ENCODE data around the gene POU4F3.

POU4F3 gene

GRCh38 chr5:146313027-146313426 is 25.6 kb upstream of the POU4F3 start:
- no peak overlapping the region for H3K9ac ChIP-seq (ENCODE audit: low read depth, low read length)
- no peak overlapping the region for H3K27ac ChIP-seq (ENCODE audit: low read depth, low read length)
- H3K4me1 ChIP-seq (ENCODE audit: insufficient read depth, low read length), result no peaks in the 10 kb centered on the region
- no peaks in the 10 kb centered on the region for H3K27me3 ChIP-seq (ENCODE audit: insufficient read depth, low read length)
- H3K36me3 ChIP-seq (ENCODE audit: insufficient read depth, low read length), result no peaks in the 10 kb centered on the region
- H3K4me3 ChIP-seq (ENCODE audit: low read length), result no peak overlapping the region
- H3K9me3 ChIP-seq (ENCODE audit: insufficient read depth, low read depth, low read length), result no peaks in the 10 kb centered on the region
- 68% methylated on average over 7 of the region's 7 CpGs for WGBS

- 0 out of 2 replicates have a peak, but pooled peaks cover 3% of the 10 kb centered on the region for H3K9me3 ChIP-seq (ENCODE audit: insufficient read depth, low read depth, low read length)
- no peaks in the 10 kb centered on the region for H3K4me1 ChIP-seq (ENCODE audit: insufficient read depth, low read length)
- WGBS, result 90% methylated on average over 1 of the region's 1 CpG
- no peaks in the 10 kb centered on the region; the same call in 1 of the 2 replicates for H3K27me3 ChIP-seq (ENCODE audit: insufficient read depth, low read length)
- no peak overlapping the region for H3K9ac ChIP-seq (ENCODE audit: low read depth, low read length)
- H3K36me3 ChIP-seq (ENCODE audit: insufficient read depth, low read length), result no peaks in the 10 kb centered on the region
- no peak overlapping the region for H3K27ac ChIP-seq (ENCODE audit: low read depth, low read length)
- no peak overlapping the region for H3K4me3 ChIP-seq (ENCODE audit: low read length)
Observed at GRCh38 chr5:146321571-146321970, 17.1 kb upstream of the POU4F3 start.

GRCh38 chr5:146327257-146327870 is 11.3 kb upstream of the POU4F3 start:
- no peak overlapping the region for H3K9ac ChIP-seq (ENCODE audit: low read depth, low read length)
- WGBS, result 87% methylated on average over 3 of the region's 7 CpGs

GRCh38 chr5:146327989-146328388 is 10.7 kb upstream of the POU4F3 start:
- Histone ChIP-seq H3K4me3 (ENCODE audit: low read length) (no peak overlapping the region), H3K9ac (ENCODE audit: low read depth, low read length) (no peak overlapping the region), H3K27ac (ENCODE audit: low read depth, low read length) (no peak overlapping the region), H3K27me3 (ENCODE audit: insufficient read depth, low read length) (peaks cover 35% of the 10 kb centered on the region), H3K4me1 (ENCODE audit: insufficient read depth, low read length) (peaks cover 16% of the 10 kb centered on the region), H3K36me3 (ENCODE audit: insufficient read depth, low read length) (no peaks in the 10 kb centered on the region), H3K9me3 (ENCODE audit: insufficient read depth, low read depth, low read length) (no peaks in the 10 kb centered on the region)
- 83% methylated on average over 1 of the region's 1 CpG for WGBS

More at GRCh38 chr5:146327257-146327870, 11.3 kb upstream of the POU4F3 start:
- Histone ChIP-seq H3K4me3 (ENCODE audit: low read length) (no peak overlapping the region), H3K9me3 (ENCODE audit: insufficient read depth, low read depth, low read length) (no peaks in the 10 kb centered on the region), H3K27me3 (ENCODE audit: insufficient read depth, low read length) (peaks cover 29% of the 10 kb centered on the region), H3K36me3 (ENCODE audit: insufficient read depth, low read length) (no peaks in the 10 kb centered on the region), H3K4me1 (ENCODE audit: insufficient read depth, low read length) (peaks cover 16% of the 10 kb centered on the region), H3K27ac (ENCODE audit: low read depth, low read length) (no peak overlapping the region)

- Histone ChIP-seq H3K4me3 (ENCODE audit: low read length) (no peak overlapping the region), H3K27me3 (ENCODE audit: insufficient read depth, low read length) (peaks cover 53% of the 10 kb centered on the region), H3K9ac (ENCODE audit: low read depth, low read length) (no peak overlapping the region), H3K27ac (ENCODE audit: low read depth, low read length) (no peak overlapping the region), H3K36me3 (ENCODE audit: insufficient read depth, low read length) (no peaks in the 10 kb centered on the region), H3K9me3 (ENCODE audit: insufficient read depth, low read depth, low read length) (no peaks in the 10 kb centered on the region), H3K4me1 (ENCODE audit: insufficient read depth, low read length) (peaks cover 21% of the 10 kb centered on the region)
- WGBS, result 93% methylated on average over 2 of the region's 2 CpGs
Observed at GRCh38 chr5:146329697-146330096, 8.9 kb upstream of the POU4F3 start.

GRCh38 chr5:146331423-146331822 is 7.2 kb upstream of the POU4F3 start:
- 17% methylated on average over 2 of the region's 2 CpGs for WGBS
- Histone ChIP-seq H3K27ac (ENCODE audit: low read depth, low read length) (no peak overlapping the region), H3K4me3 (ENCODE audit: low read length) (no peak overlapping the region), H3K9ac (ENCODE audit: low read depth, low read length) (no peak overlapping the region), H3K27me3 (ENCODE audit: insufficient read depth, low read length) (peaks cover 70% of the 10 kb centered on the region), H3K9me3 (ENCODE audit: insufficient read depth, low read depth, low read length) (no peaks in the 10 kb centered on the region), H3K36me3 (ENCODE audit: insufficient read depth, low read length) (no peaks in the 10 kb centered on the region), H3K4me1 (ENCODE audit: insufficient read depth, low read length) (peaks cover 21% of the 10 kb centered on the region)

GRCh38 chr5:146334074-146334533 is 4.5 kb upstream of the POU4F3 start:
- 11% methylated on average over 21 of the region's 24 CpGs for WGBS
- H3K4me3 ChIP-seq (ENCODE audit: low read length), result peak overlapping the region; percentile 26; the same call in 1 of the 2 replicates
- no peaks in the 10 kb centered on the region for H3K36me3 ChIP-seq (ENCODE audit: insufficient read depth, low read length)
- H3K9ac ChIP-seq (ENCODE audit: low read depth, low read length), result no peak overlapping the region
- H3K4me1 ChIP-seq (ENCODE audit: insufficient read depth, low read length), result peaks cover 29% of the 10 kb centered on the region
- no peaks in the 10 kb centered on the region for H3K9me3 ChIP-seq (ENCODE audit: insufficient read depth, low read depth, low read length)
- H3K27me3 ChIP-seq (ENCODE audit: insufficient read depth, low read length), result peaks cover 97% of the 10 kb centered on the region
- no peak overlapping the region for H3K27ac ChIP-seq (ENCODE audit: low read depth, low read length)

GRCh38 chr5:146336197-146336596 is 2.4 kb upstream of the POU4F3 start:
- Histone ChIP-seq H3K9ac (ENCODE audit: low read depth, low read length) (no peak overlapping the region), H3K4me1 (ENCODE audit: insufficient read depth, low read length) (peaks cover 24% of the 10 kb centered on the region), H3K36me3 (ENCODE audit: insufficient read depth, low read length) (no peaks in the 10 kb centered on the region), H3K9me3 (ENCODE audit: insufficient read depth, low read depth, low read length) (no peaks in the 10 kb centered on the region), H3K27me3 (ENCODE audit: insufficient read depth, low read length) (peaks cover 100% of the 10 kb centered on the region), H3K27ac (ENCODE audit: low read depth, low read length) (no peak overlapping the region), H3K4me3 (ENCODE audit: low read length) (no peak overlapping the region)

GRCh38 chr5:146337264-146337904 is 1.3 kb upstream of the POU4F3 start:
- H3K9me3 ChIP-seq (ENCODE audit: insufficient read depth, low read depth, low read length), result no peaks in the 10 kb centered on the region
- 3% methylated on average over 34 of the region's 34 CpGs for WGBS
- peaks cover 16% of the 10 kb centered on the region for H3K4me1 ChIP-seq (ENCODE audit: insufficient read depth, low read length)
- H3K36me3 ChIP-seq (ENCODE audit: insufficient read depth, low read length), result no peaks in the 10 kb centered on the region
- no peak overlapping the region for H3K27ac ChIP-seq (ENCODE audit: low read depth, low read length)
- no peak overlapping the region for H3K9ac ChIP-seq (ENCODE audit: low read depth, low read length)
- H3K27me3 ChIP-seq (ENCODE audit: insufficient read depth, low read length), result peaks cover 100% of the 10 kb centered on the region
- peak overlapping the region; percentile 0; the same call in 1 of the 2 replicates for H3K4me3 ChIP-seq (ENCODE audit: low read length)

GRCh38 chr5:146337928-146338327 is 711 bp upstream of the POU4F3 start:
- peak overlapping the region; percentile 50 for H3K4me3 ChIP-seq (ENCODE audit: low read length)
- H3K27me3 ChIP-seq (ENCODE audit: insufficient read depth, low read length), result peaks cover 100% of the 10 kb centered on the region
- no peak overlapping the region for H3K9ac ChIP-seq (ENCODE audit: low read depth, low read length)
- no peak overlapping the region for H3K27ac ChIP-seq (ENCODE audit: low read depth, low read length)
- no peaks in the 10 kb centered on the region for H3K36me3 ChIP-seq (ENCODE audit: insufficient read depth, low read length)
- peaks cover 19% of the 10 kb centered on the region for H3K4me1 ChIP-seq (ENCODE audit: insufficient read depth, low read length)
- 4% methylated on average over 7 of the region's 8 CpGs for WGBS
- no peaks in the 10 kb centered on the region for H3K9me3 ChIP-seq (ENCODE audit: insufficient read depth, low read depth, low read length)

GRCh38 chr5:146339715-146340259 is 1.1 kb downstream of the POU4F3 start:
- Histone ChIP-seq H3K27ac (ENCODE audit: low read depth, low read length) (no peak overlapping the region), H3K36me3 (ENCODE audit: insufficient read depth, low read length) (no peaks in the 10 kb centered on the region), H3K9ac (ENCODE audit: low read depth, low read length) (no peak overlapping the region), H3K27me3 (ENCODE audit: insufficient read depth, low read length) (peaks cover 100% of the 10 kb centered on the region), H3K4me3 (ENCODE audit: low read length) (no peak overlapping the region), H3K4me1 (ENCODE audit: insufficient read depth, low read length) (peaks cover 17% of the 10 kb centered on the region), H3K9me3 (ENCODE audit: insufficient read depth, low read depth, low read length) (no peaks in the 10 kb centered on the region)
- 8% methylated on average over 44 of the region's 44 CpGs for WGBS
